MM.1S (cell line): ENCODE data around the gene HOXD8.

Experiments used
- DNase-seq: peaks from one replicate; pipeline ENCODE4 v3.0.0-alpha.2; 2015
- H2AFZ ChIP-seq: fragments of 300-600 bp; sonication (generic); 2 replicates; pipeline ENCODE4 v1.6.0; 2016; ENCODE audit warnings: antibody characterized with exemption, low read length
- H3F3A ChIP-seq: fragments of 300-600 bp; sonication (generic); 2 replicates; pipeline ENCODE4 v1.6.1; 2016; ENCODE audit warnings: mild to moderate bottlenecking, antibody characterized with exemption, low read length, moderate library complexity, mixed read lengths; ENCODE audit not compliant: insufficient read depth
- H3K27ac ChIP-seq: fragments of 300-600 bp; sonication (generic); 2 replicates; pipeline ENCODE4 v1.5.1; 2016; ENCODE audit warnings: mild to moderate bottlenecking, low read length
- H3K27me3 ChIP-seq: fragments of 300-600 bp; sonication (generic); replicated peaks from 2 replicates; pipeline ENCODE4 v1.6.0; 2016; ENCODE audit warnings: low read length; ENCODE audit not compliant: insufficient read depth
- H3K36me3 ChIP-seq: fragments of 300-600 bp; sonication (generic); replicated peaks from 2 replicates; pipeline ENCODE4 v1.6.1; 2016; ENCODE audit warnings: mild to moderate bottlenecking, low read length, mixed read lengths; ENCODE audit not compliant: insufficient read depth
- H3K4me1 ChIP-seq: fragments of 300-600 bp; sonication (generic); 2 replicates; pipeline ENCODE4 v1.6.1; 2016; ENCODE audit warnings: low read length, mixed read lengths
- H3K4me2 ChIP-seq: fragments of 300-600 bp; sonication (generic); 2 replicates; pipeline ENCODE4 v1.6.0; 2016; ENCODE audit warnings: low read depth, low read length
- H3K4me3 ChIP-seq: fragments of 300-600 bp; sonication (generic); 2 replicates; pipeline ENCODE4 v1.5.1; 2016; ENCODE audit warnings: low read length, mixed read lengths
- H3K79me2 ChIP-seq: fragments of 300-600 bp; sonication (generic); 2 replicates; pipeline ENCODE4 v1.6.1; 2016; ENCODE audit warnings: mixed run types, low read length, mixed read lengths
- H3K9ac ChIP-seq: fragments of 300-600 bp; sonication (generic); 2 replicates; pipeline ENCODE4 v1.6.1; 2016; ENCODE audit warnings: low read length, mixed read lengths
- H3K9me2 ChIP-seq: fragments of 300-600 bp; sonication (generic); replicated peaks from 2 replicates; pipeline ENCODE4 v1.6.1; 2016; ENCODE audit warnings: mild to moderate bottlenecking, low read length, mixed read lengths; ENCODE audit not compliant: insufficient read depth
- H3K9me3 ChIP-seq: fragments of 300-600 bp; sonication (generic); replicated peaks from 2 replicates; pipeline ENCODE4 v1.6.1; 2016; ENCODE audit warnings: mild to moderate bottlenecking, low read length, mixed read lengths; ENCODE audit not compliant: insufficient read depth
- H4K20me1 ChIP-seq: fragments of 300-600 bp; sonication (generic); 2 replicates; pipeline ENCODE4 v1.6.1; 2016; ENCODE audit warnings: mild to moderate bottlenecking, low read length, moderate library complexity, mixed read lengths; ENCODE audit not compliant: insufficient read depth
- CTCF ChIP-seq: fragments of 300-600 bp; sonication (generic); IDR thresholded peaks from 2 replicates; pipeline ENCODE4 v1.5.1; 2016; ENCODE audit warnings: antibody characterized with exemption, low read length, mixed read lengths
- EZH2 ChIP-seq: fragments of 300-600 bp; sonication (generic); optimal IDR thresholded peaks from 2 replicates; pipeline ENCODE3; 2017; ENCODE audit warnings: low read depth, mild to moderate bottlenecking, antibody characterized with exemption, low read length, mixed read lengths
- EZH2phosphoT487 ChIP-seq: fragments of 300-600 bp; sonication (generic); IDR thresholded peaks from 2 replicates; pipeline ENCODE4 v1.6.1; 2018; ENCODE audit warnings: antibody characterized with exemption, low read length

The HOXD8 gene

DNA sequence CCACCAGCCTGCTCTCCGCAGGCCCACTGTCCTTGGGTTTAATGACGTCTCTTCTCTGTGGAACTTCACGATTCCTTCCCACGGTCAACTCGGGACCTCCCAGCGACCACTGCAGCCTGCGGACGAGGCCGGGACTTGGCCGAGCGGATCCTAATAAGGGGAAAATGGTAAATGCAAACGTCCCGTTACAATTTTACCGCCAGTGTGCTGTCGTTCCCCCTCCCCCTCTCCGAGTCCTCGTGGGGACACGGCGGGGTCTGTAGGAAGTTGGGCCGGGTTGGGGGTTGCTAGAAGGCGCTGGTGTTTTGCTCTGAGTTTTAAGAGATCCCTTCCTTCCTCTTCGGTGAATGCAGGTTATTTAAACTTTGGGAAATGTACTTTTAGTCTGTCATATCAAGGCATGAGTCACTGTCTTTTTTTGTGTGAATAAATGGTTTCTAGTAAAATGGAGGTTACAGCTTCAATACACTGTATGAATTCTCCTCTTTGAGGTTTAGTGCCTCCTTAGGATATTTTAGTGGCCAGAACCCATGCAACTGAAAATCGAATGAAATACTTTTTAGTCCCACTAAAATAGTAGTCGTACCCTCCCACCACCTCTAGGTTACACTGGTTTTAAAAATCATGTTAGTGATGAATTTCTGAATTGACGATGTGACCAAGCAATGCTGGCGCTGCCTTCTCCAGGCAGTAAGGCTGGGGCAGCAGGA is 20.2 kb upstream of the HOXD8 start:
- no peak for DNase-seq
- Histone ChIP-seq H3K27ac (no peak overlapping the region), H2AFZ (no peak overlapping the region), H3K4me1 (no peaks in the 10 kb centered on the region), H3K36me3 (no peaks in the 10 kb centered on the region), H3K4me3 (no peak overlapping the region), H3K9me2 (no peaks in the 10 kb centered on the region), H3K27me3 (peaks cover 57% of the 10 kb centered on the region), H3K4me2 (no peak overlapping the region), H3K79me2 (no peaks in the 10 kb centered on the region), H3K9ac (no peak overlapping the region), H3F3A (no peaks in the 10 kb centered on the region), H4K20me1 (no peaks in the 10 kb centered on the region), H3K9me3 (no peaks in the 10 kb centered on the region)
- no peak for TF ChIP-seq EZH2phosphoT487
- TF ChIP-seq EZH2: no peak
- no peak for TF ChIP-seq CTCF

DNA sequence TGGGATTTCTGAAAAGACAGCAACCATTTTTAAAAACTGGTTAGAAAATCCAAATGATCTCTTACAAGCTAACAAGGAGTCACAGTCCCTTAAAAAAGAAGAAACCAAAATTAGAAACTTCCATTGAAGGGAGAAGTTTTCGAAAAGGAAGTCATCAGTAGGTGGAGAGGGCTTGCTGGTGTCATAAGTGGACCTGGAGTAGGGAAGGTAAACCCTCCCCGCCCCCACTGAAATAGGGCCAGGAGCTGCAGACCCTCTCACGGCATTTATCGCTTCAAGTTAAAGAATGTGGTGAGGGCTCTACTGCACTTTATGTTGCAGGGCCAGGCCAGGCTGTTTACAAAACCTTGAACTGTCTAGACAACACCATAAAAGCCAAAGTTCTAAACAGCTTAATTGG is 19.6 kb upstream of the HOXD8 start:
- TF ChIP-seq EZH2phosphoT487 (no peak), EZH2 (no peak), CTCF (no peak)

DNA sequence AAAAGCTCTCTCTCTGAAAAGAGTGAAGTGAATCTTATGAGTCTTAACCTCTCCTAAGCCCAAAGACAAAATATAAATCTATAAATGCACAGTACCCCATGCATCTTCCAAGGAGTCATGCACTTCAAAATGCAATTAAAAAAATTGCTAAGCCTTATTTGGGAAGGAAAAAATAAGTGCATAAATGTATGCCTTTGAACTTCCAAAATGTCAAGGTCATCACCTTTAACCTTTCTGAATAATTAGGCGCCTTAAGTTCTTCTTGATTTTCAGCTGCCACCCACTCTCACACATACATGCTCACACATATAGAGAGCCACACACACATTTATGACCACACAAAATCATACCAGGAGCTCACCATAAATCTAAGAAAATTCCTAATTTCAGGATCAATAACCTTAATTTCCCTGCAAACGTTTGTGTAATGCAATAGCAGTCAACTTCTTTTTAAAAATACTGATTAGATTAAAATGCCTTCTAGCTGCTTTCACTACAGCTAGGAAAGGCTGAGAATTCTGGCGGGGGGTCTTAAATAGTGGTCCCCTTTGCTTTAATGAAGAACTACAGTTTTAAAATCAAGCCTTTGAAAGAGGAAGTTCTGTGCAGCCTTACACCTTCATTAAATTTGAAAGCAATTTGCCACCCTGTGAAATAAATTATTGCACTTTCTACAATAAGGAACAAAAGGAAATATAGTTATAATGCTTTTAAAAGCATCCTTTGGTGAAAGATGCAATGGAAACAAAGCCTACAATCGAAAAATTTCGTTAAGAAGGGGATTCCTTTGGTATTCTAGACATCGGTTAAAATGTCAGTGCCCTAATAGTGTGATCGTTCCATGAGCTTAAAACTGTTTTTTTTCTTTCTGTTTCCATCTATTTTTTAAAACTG is 18.8 kb upstream of the HOXD8 start:
- H3K36me3 ChIP-seq: no peaks in the 10 kb centered on the region
- H3K9me2 ChIP-seq: no peaks in the 10 kb centered on the region
- H3K27me3 ChIP-seq: peaks cover 64% of the 10 kb centered on the region
- no peak overlapping the region for H2AFZ ChIP-seq
- no peak overlapping the region for H3K27ac ChIP-seq
- no peaks in the 10 kb centered on the region for H4K20me1 ChIP-seq
- H3K79me2 ChIP-seq: no peaks in the 10 kb centered on the region
- H3K4me2 ChIP-seq: peak overlapping the region; percentile 31
- H3K9ac ChIP-seq: no peak overlapping the region
- H3K4me1 ChIP-seq: no peaks in the 10 kb centered on the region
- TF ChIP-seq EZH2phosphoT487: no peak
- no peak for TF ChIP-seq EZH2
- no peak for TF ChIP-seq CTCF
- no peak overlapping the region for H3K4me3 ChIP-seq
- DNase-seq: no peak
- H3K9me3 ChIP-seq: no peaks in the 10 kb centered on the region
- no peaks in the 10 kb centered on the region for H3F3A ChIP-seq

More for the DNA sequence above, 19.6 kb upstream of the HOXD8 start:
- no peak overlapping the region for H3K4me2 ChIP-seq
- H3K9ac ChIP-seq: no peak overlapping the region
- no peaks in the 10 kb centered on the region for H3K9me3 ChIP-seq
- H3F3A ChIP-seq: no peaks in the 10 kb centered on the region
- H3K36me3 ChIP-seq: no peaks in the 10 kb centered on the region
- no peaks in the 10 kb centered on the region for H4K20me1 ChIP-seq
- H3K9me2 ChIP-seq: no peaks in the 10 kb centered on the region
- H3K4me3 ChIP-seq: no peak overlapping the region
- H2AFZ ChIP-seq: no peak overlapping the region
- H3K79me2 ChIP-seq: no peaks in the 10 kb centered on the region
- no peaks in the 10 kb centered on the region for H3K4me1 ChIP-seq
- no peak for DNase-seq
- peaks cover 62% of the 10 kb centered on the region for H3K27me3 ChIP-seq
- no peak overlapping the region for H3K27ac ChIP-seq
